ENCODE results near the gene AGBL2. TPM values are rescaled to one million over a fixed set of nuclear protein-coding genes. Genes with fewer than 3 reads are reported as not detected.

AGBL2 gene
- total and polyA plus RNA-seq, 2 of the 8 experiments (the other 6 are each of a cell fraction or from before 2014, with no cell fraction given), result 2.1 to 6.5 TPM

- TF ChIP-seq POLR2AphosphoS5 (IDR thresholded peaks at IDR 0.05; ENCODE audit: low read depth, low read length) (no peak), TAF7 (optimal IDR thresholded peaks at IDR 0.05; ENCODE audit: borderline replicate concordance, low read depth, low read length) (no peak), NANOG (IDR thresholded peaks at IDR 0.05; ENCODE audit: insufficient read depth, low read depth, low read length, poor library complexity, severe bottlenecking) (no peak), FOSL1 (IDR thresholded peaks at IDR 0.05; ENCODE audit: insufficient read depth, low read depth, low read length) (no peak), CTBP2 (IDR thresholded peaks at IDR 0.05; ENCODE audit: borderline replicate concordance, insufficient read depth, insufficient read length, low read length) (no peak), E2F6 (IDR thresholded peaks at IDR 0.05) (no peak)
- CTCF ChIA-PET (ENCODE audit: partially characterized antibody), result interaction anchor here (0.7 kb wide), 1 partner anchor 92 kb away, joined by 3 read pairs; no protein-coding TSS in a partner anchor
- H4K91ac ChIP-seq (replicated peaks; ENCODE audit: insufficient read length, low read length), result no peak overlapping the region
- no peak overlapping the region for H2AFZ ChIP-seq (ENCODE audit: low read length)
- no peak overlapping the region for H2BK15ac ChIP-seq (ENCODE audit: low read length)
- H2BK120ac ChIP-seq (replicated peaks; ENCODE audit: low read depth, low read length), result no peak overlapping the region
- no peak overlapping the region for H4K5ac ChIP-seq (ENCODE audit: insufficient read length, low read depth, low read length)
- no peak overlapping the region for H3K4me2 ChIP-seq (ENCODE audit: insufficient read depth in 1 of 2, low read depth in 2 of 2, low read length in 2 of 2)
- H3K9me3 ChIP-seq (ENCODE audit: insufficient read depth in 2 of 2, low read depth in 1 of 2, low read length in 1 of 2), result no peaks in the 10 kb centered on the region
- H2BK20ac ChIP-seq (ENCODE audit: low read length), result no peak overlapping the region
- H3K27me3 ChIP-seq (replicated peaks in 1 of 4; ENCODE audit: control insufficient read depth in 3 of 4, extremely low read depth in 1 of 4, insufficient read depth in 3 of 4, low read length in 3 of 4), result no peaks in the 10 kb centered on the region
- no peak overlapping the region for H3K9ac ChIP-seq (replicated peaks in 1 of 4; ENCODE audit: extremely low read depth in 1 of 4, low read depth in 3 of 4, low read length in 3 of 4)
- H4K20me1 ChIP-seq (replicated peaks in 1 of 2; ENCODE audit: control insufficient read depth in 1 of 2, insufficient read depth in 2 of 2, low read length in 2 of 2), result no peaks in the 10 kb centered on the region
- no peak overlapping the region for H3K4me3 ChIP-seq (ENCODE audit: extremely low read depth in 1 of 4, insufficient read depth in 2 of 4, low read depth in 3 of 4, low read length in 4 of 4)
- no peak overlapping the region for H2AK5ac ChIP-seq (ENCODE audit: low read depth, low read length)
- H3K23ac ChIP-seq (ENCODE audit: insufficient read length), result no peak overlapping the region
- H3K27ac ChIP-seq (ENCODE audit: low read depth, low read length), result no peak overlapping the region
- H3K79me2 ChIP-seq (ENCODE audit: control insufficient read depth in 1 of 2, insufficient read depth in 2 of 2, low read length in 2 of 2), result no peaks in the 10 kb centered on the region
- POLR2A ChIA-PET (ENCODE audit: partially characterized antibody), result interaction anchor here (1.3 to 3.4 kb wide), 6 partner anchors 9 to 42 kb away, joined by 5 to 16 read pairs (median 8); partner anchors contain the start of genes C1QTNF4, KBTBD4 and NDUFS3
- FAIRE-seq (no peak), DNase-seq (ENCODE audit: low read depth in 1 of 2, low spot score in 2 of 2) (no peak)
- no peak overlapping the region for H2BK5ac ChIP-seq (ENCODE audit: low read depth, low read length)
- H3K18ac ChIP-seq (ENCODE audit: extremely low read depth, low read length), result no peak overlapping the region
- no peaks in the 10 kb centered on the region for H3K79me1 ChIP-seq (ENCODE audit: low read depth, low read length)
- H2BK12ac ChIP-seq (ENCODE audit: low read depth, low read length), result no peak overlapping the region
- H3K36me3 ChIP-seq (ENCODE audit: control insufficient read depth in 2 of 4, insufficient read depth in 4 of 4, low read length in 3 of 4), result peaks cover 2 to 15% (median 8%) of the 10 kb centered on the region in 4 experiments; a peak in 6 of 8 replicates
- H3K23me2 ChIP-seq (ENCODE audit: low read depth, low read length), result no peaks in the 10 kb centered on the region
- H3K56ac ChIP-seq (replicated peaks; ENCODE audit: insufficient read length, low read depth, low read length), result no peak overlapping the region
- H4K8ac ChIP-seq (ENCODE audit: extremely low read depth, insufficient read depth, low read length), result no peak overlapping the region
- no peaks in the 10 kb centered on the region for H3K4me1 ChIP-seq (replicated peaks in 1 of 4; ENCODE audit: control insufficient read depth in 3 of 4, insufficient read depth in 4 of 4, low read length in 3 of 4)
- no peak overlapping the region for H3K14ac ChIP-seq (ENCODE audit: insufficient read length)
- H3K4ac ChIP-seq (replicated peaks; ENCODE audit: insufficient read length, low read depth, low read length), result no peak overlapping the region
These were observed 99.9 kb downstream of the AGBL2 start for GRCh38 chr11:47615249-47615648.

Data from H1 (cell line).